K562 (cell line): ENCODE data around the gene GATC. TPM values are rescaled to one million over a fixed set of nuclear protein-coding genes. Genes with fewer than 3 reads are reported as not detected.

Experiments
- DNMT1 ChIP-seq: fragments of 450-650 bp; IDR thresholded peaks from 2 replicates; pipeline ENCODE4 v1.6.1; 2016; ENCODE audit warnings: antibody characterized with exemption, mild to moderate bottlenecking
- E2F4 ChIP-seq: sonication (generic); formaldehyde crosslinking; IDR thresholded peaks from 2 replicates; pipeline ENCODE4 v1.8.0; 2022; ENCODE audit warnings: mild to moderate bottlenecking, low read depth, missing genetic modification reagents
- ETS1 ChIP-seq: conservative IDR thresholded peaks from 2 replicates; pipeline ENCODE4 v1.6.1; 2011; ENCODE audit warnings: low read depth, mild to moderate bottlenecking, low read length; ENCODE audit not compliant: control insufficient read depth
- HSF4 ChIP-seq: fragments of 250-450 bp; sonication (Bioruptor Pico); IDR thresholded peaks from 2 replicates; pipeline ENCODE4 v2.1.2; 2022; ENCODE audit warnings: mild to moderate bottlenecking, moderate library complexity, borderline replicate concordance
- LARP7 ChIP-seq: fragments of 450-650 bp; IDR thresholded peaks from 2 replicates; pipeline ENCODE4 v1.6.1; 2016
- MLLT1 ChIP-seq, 2 experiments: fragments of 450-650 bp; IDR thresholded peaks; 2 replicates each; pipeline ENCODE4 v1.6.1; 2016
- NFE2 ChIP-seq: IDR thresholded peaks from 2 replicates; pipeline ENCODE4 v1.6.1; 2014; ENCODE audit warnings: antibody characterized with exemption, low read depth
- PREB ChIP-seq: sonication (generic); formaldehyde crosslinking; IDR thresholded peaks from 2 replicates; pipeline ENCODE4 v1.8.1; 2023; ENCODE audit warnings: mild to moderate bottlenecking, missing genetic modification reagents
- SMC3 ChIP-seq: conservative IDR thresholded peaks from 2 replicates; pipeline ENCODE4 v1.6.1; 2011; ENCODE audit warnings: low read depth, low read length, improper control_type of control experiment; ENCODE audit not compliant: insufficient read depth
- SRF ChIP-seq, 2 experiments: fragments of 250-450, 450-650 bp in 1 of 2; sonication (Bioruptor Pico) in 1 of 2; sonication (generic) in 1 of 2; formaldehyde crosslinking; IDR thresholded peaks; 2 replicates each; pipeline versions ENCODE4 v1.5.0 to v1.5.1; 2020 to 2022; ENCODE audit warnings: mild to moderate bottlenecking in 1 of 2, missing genetic modification reagents in 1 of 2
- TSHZ1 ChIP-seq: fragments of 250-450 bp; sonication (Bioruptor Pico); IDR thresholded peaks from 2 replicates; pipeline ENCODE4 v1.4.0; 2020; ENCODE audit warnings: mild to moderate bottlenecking, moderate library complexity
- ZHX1 ChIP-seq: fragments of 150-350 bp; conservative IDR thresholded peaks from 2 replicates; pipeline ENCODE4 v1.6.1; 2014; ENCODE audit warnings: low read length
- ZNF695 ChIP-seq: fragments of 450-650 bp; formaldehyde crosslinking; IDR thresholded peaks from 2 replicates; pipeline ENCODE4 v1.4.0; 2020; ENCODE audit warnings: mild to moderate bottlenecking, moderate library complexity
- ZNF778 ChIP-seq: fragments of 450-650 bp; formaldehyde crosslinking; IDR thresholded peaks from 2 replicates; pipeline ENCODE4 v1.4.0; 2020; ENCODE audit warnings: mild to moderate bottlenecking, moderate library complexity
- polyA plus RNA-seq, 8 experiments: library from polyadenylated mRNA; depleted of rRNA in 4 of 8; stranded (reverse) in 5 of 8; unstranded in 3 of 8; fragments of >200 nt; fragmentation: Nextera tagmentation in 2 of 8; fragmentation: Illumina TruSeq in 1 of 8; extraction: Ambion mirVana in 2 of 8; extraction: Trizol in 1 of 8; gene quantifications; 2 replicates each; pipeline versions ENCODE4 v1.2.1 to v1.2.3, GENCODE V29; 2011 to 2014; ENCODE audit warnings: inconsistent platforms in 1 of 8, missing spikeins in 1 of 8
- total RNA-seq, 7 experiments: library from RNA; depleted of rRNA in 6 of 7; stranded (reverse); fragments of >200 nt in 6 of 7; fragmentation: Illumina TruSeq in 2 of 7; extraction: Trizol in 2 of 7; gene quantifications; 2 replicates each; pipeline versions ENCODE4 v1.2.1 to v1.2.3, GENCODE V29; 2011 to 2021; ENCODE audit warnings: low replicate concordance in 1 of 7

GATC gene
- total and polyA plus RNA-seq, 9 of the 15 experiments (the other 6 are each of a cell fraction or from before 2014, with no cell fraction given) = 5.8 to 52.6 (median 28.2) TPM

GRCh38 chr12:120445911-120446843, at the start of gene GATC, which contains the start of gene TRIAP1 (continued):
- TF ChIP-seq ZNF695 (CRISPR knock-in tag) = no peak
- TF ChIP-seq E2F4 (CRISPR knock-in tag) = peak; percentile 72
- no peak for TF ChIP-seq DNMT1
- peak; percentile 97 for TF ChIP-seq ZHX1
- TF ChIP-seq ZNF778 (CRISPR knock-in tag) = no peak
- TF ChIP-seq LARP7 = no peak; the same call in 1 of the 2 replicates
- TF ChIP-seq NFE2 = peak; percentile 6; the same call in 1 of the 2 replicates
- no peak for TF ChIP-seq PREB (CRISPR knock-in tag)
- peak in 1 of 2 experiments; percentile 100; a peak in 3 of 4 replicates for TF ChIP-seq MLLT1 (IDR thresholded peaks at IDR 0.05)
- TF ChIP-seq TSHZ1 (CRISPR knock-in tag) = no peak
- TF ChIP-seq HSF4 (CRISPR knock-in tag) = no peak
- TF ChIP-seq SRF (CRISPR knock-in tag; IDR thresholded peaks at IDR 0.05) = no peak; a peak in 1 of 4 replicates
- 0 out of 2 replicates have a peak, but pooled peaks have one; percentile 9 for TF ChIP-seq SMC3
- peak; percentile 86 for TF ChIP-seq ETS1
